Ammon's horn (tissue), 1 donor: ENCODE data around the gene RAB7A.
"Not testable (repeated sequence)": the region's sequence is repeated elsewhere in the genome, so short reads cannot be mapped to it uniquely, and the experiment has no call there.

ENCODE experiments used
- DNase-seq: peaks from one replicate; pipeline ENCODE4 v3.0.0-alpha.2; 2016; ENCODE audit warnings: low spot score

The RAB7A gene

DNA sequence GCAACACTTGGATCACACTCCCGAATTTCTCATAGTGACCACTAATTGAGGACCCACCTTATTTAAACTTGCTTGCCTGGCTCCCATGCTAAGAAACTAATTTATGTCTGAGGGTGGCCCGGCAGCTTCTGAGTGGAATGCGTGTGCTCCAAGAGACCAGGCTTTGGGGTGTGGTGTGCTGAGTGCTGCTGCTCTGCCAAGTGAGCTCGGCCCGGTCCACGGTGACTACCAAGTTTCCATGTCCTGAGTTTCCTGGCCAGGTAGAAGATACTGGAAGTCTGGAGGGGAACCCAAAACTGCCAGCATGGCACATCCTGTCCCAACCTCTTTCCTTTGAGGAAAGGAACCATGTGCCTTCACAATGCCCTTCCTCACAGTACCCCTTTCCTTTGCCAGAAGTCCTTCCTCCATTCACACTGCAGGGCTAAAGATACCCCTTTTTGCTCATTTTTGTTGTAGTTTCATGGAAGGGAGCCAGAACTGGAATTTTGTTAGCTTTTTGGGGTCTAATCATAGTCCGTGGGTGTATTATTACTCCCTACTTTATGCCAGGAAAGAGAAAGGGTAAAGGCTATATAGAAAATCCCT is 94.4 kb downstream of the RAB7A start:
- no peak for DNase-seq

- no peak for DNase-seq
These were observed 97.0 kb downstream of the RAB7A start for GRCh38 chr3:128823008-128823407.

- DNase-seq, result no peak
These were observed 97.6 kb downstream of the RAB7A start for GRCh38 chr3:128823631-128824030.

- DNase-seq, result no peak
These were observed 98.3 kb downstream of the RAB7A start for GRCh38 chr3:128824132-128824850.

DNA sequence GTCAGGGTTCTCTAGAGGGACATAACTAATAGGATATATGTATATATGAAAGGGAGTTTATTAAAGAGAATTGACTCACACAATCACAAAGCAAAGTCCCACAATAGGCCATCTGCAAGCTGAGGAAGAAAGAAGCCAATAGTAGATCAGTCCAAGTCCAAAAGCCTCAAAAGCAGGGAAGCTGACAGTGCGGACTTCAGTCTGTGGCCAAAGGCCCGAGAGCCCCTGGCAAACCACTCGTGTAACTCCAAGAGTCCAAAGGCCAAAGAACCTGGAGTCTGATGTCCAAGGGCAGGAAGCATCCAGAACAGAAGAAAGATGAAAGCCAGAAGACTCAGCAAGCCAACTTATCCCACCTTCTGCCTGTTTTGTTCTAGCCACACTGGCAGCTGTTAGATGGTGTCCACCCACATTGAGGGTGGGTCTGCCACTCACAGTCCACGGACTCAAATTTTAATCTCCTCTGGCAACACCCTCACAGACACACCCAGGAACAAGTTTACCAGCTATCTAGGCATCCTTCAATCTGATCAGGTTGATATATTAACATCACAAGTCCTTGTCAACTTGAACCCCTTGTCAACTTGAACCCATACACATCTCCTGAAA is 99.2 kb downstream of the RAB7A start:
- DNase-seq, result no peak

DNA sequence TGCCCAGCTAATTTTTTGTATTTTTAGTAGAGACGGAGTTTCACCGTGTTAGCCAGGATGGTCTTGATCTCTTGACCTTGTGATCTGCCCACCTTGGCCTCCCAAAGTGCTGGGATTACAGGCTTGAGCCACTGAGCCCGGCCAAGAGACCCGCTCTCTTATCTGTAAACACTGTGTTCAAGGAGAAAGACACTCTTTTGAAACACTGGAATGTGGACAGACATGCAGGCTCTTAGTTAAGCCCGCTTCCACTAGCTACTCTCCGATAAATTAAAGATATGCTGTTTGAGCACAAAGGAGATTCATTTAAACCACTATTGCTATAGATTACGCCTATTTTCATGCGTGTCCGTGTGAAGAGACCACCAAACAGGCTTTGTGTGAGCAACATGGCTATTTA is 103.1 kb downstream of the RAB7A start:
- not testable (repeated sequence) for DNase-seq

DNA sequence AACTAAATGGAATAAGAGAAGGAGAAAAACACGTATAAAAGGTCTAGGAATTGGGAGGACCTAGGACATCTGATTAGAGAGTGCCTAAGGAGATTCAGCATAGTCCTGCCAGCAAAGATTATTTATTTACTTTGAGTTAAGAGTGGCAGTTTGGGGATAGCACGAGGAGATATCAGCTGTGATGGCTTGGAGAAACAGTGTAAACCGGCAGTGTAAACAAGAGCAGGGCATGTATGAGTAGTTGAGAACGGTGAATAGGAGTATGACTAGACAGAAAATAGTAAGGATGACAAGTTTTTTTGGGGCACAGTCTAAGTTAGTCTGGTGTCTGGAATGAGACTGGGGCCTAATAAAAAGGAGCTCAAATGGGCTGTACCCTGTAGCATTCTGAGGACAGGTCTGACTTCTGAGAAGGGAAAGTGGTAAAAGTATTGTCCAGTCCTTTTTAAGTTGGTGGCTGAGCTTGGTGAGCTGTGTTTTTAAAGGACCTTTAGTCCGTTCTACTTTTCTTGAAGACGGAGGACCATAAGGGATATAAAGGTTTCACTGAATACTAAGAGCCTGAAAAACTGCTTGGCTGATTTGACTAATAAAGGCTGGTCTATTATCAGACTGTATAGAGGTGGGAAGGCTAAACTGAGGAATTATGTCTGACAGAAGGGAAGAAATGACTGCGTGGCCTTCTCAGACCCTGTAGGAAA is 104.1 kb downstream of the RAB7A start:
- not testable (repeated sequence) for DNase-seq

DNA sequence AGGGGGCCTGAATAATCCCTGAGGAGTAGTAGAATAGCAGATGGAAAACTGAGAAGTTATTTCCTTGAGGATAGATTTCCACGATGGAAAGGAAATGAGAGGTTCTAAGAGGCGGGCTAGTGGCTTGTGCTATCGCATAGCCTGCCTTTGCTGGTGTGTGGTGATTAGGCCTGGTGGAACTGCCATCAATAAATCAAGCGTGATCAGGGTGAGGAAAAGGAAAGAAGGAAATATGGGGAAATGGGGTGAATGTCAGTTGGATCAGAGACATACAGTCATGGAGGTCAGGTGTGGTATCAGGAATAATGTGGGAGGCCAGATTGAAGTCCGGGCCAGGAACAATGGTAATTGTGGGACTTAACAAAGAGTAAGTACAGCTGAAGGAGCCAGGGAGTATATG is 104.8 kb downstream of the RAB7A start:
- DNase-seq, result not testable (repeated sequence)

DNA sequence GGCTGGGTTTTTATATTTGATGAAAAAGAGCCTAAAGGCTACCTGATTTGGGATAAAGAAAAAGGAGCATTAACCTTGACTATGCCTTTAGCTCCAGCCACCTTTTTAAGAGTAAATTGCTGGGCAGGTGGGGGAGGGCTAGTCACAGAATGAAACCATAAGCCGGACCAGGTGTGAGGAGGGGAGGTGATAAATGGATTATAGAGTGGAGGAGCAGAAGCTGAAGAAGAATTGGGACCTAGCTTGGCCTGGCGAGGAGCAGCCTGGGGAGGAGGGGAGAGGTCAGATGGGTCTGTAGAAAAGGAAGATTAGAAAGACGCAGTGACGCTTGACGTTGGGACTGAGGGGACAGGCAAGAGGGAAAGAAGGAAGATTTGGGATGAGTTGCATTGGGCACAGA is 107.0 kb downstream of the RAB7A start:
- not testable (repeated sequence) for DNase-seq

DNA sequence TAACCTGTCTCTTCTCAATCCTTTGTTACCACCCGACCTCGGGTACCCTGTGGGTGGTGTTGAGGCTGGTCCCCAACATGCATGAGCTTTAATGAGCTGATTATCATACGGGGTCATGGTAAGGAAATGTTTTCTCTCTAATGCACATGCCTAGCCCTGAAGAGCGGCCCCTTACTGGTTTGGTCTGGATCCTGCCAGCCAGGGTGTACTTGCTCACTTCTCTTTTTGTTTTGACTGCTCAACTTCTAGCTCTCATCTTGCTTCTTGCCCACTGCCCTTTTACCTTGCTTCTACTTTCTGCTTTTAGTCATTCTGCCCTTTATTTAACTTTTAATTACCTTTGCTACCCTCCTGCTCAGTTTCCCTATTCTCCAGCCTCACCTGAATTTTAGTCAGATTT is 109.1 kb downstream of the RAB7A start:
- DNase-seq, result no peak

DNA sequence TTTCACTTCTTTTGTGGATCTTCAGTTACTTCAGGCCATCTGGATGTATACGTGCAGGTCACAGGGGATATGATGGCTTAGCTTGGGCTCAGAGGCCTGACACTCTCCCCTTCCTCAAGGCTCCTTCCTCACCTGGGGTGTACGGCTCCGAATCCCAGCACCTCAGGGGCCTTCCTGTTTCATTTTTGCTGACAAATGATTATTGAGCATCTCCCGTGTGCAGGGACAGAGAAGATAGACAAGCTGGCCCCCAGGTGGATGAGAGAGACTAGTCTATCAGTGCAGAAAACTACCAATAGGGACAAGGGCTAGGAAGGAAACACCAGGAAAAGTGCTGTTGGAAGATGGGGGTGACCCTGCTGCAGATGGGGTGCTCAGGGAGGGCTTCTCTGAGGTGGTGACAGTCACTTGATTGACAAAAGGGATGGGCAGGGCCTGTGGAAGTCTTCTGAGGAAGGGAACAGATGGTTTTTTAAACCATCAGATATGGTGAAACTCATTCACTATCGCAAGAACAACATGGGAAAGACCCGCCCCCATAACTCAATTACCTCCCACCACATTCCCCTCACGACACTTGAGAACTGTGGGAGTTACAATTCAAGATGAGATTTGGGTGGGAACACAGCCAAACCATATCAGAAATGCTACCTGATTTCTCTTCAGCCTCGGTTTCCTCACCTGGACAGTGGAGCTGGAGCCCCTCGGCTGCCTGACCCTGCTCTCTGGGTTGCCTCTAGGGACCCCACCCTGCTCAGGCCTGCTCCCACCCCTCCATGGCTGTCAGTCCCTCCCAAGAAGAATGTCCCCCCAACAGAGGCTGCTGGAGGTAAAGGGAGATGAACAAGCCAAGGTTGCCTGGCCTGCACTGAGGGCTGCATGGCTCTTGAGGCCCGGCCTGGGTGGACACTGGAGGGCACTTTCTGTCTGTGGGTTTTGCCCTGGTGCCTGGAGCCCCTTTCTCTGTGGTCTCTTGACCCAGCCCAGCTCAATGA is 116.2 kb downstream of the RAB7A start:
- no peak for DNase-seq

DNA sequence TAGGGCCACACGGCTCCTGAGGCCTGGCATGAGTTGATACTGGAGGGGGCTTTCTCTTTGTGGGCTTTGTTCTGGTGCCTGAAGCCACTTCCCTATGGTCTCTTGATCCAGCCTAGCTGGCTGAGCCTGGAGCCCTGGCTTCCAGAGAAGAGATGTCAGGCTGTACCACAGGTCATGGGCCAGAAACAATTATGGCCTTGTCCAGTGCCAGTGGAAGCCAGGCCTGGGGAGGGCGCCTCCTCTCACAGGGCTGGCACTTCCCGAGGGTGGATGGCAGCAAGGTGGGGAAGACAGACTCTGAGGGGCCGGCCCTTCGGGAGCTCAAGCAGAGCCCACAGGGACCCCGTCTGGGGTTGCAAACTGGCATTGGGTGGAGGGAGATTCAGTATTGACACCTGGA is 118.5 kb downstream of the RAB7A start:
- DNase-seq, result no peak

GRCh38 chr3:128845119-128845777 is 119.3 kb downstream of the RAB7A start:
- DNase-seq, result no peak

GRCh38 chr3:128845778-128846485 is 119.9 kb downstream of the RAB7A start:
- DNase-seq, result peak; percentile 89

- DNase-seq, result no peak
These were observed 120.5 kb downstream of the RAB7A start for GRCh38 chr3:128846486-128846891.

GRCh38 chr3:128847666-128848370 is 121.8 kb downstream of the RAB7A start:
- no peak for DNase-seq

GRCh38 chr3:128848936-128849335 is 123.0 kb downstream of the RAB7A start:
- no peak for DNase-seq

- DNase-seq, result no peak
These were observed 124.0 kb downstream of the RAB7A start for GRCh38 chr3:128849911-128850455.

- no peak for DNase-seq
These were observed 124.6 kb downstream of the RAB7A start for GRCh38 chr3:128850544-128850943.
